Ascending aorta (tissue), 2 donors: ENCODE results near the gene ZRANB2. TPM values are rescaled to one million over a fixed set of nuclear protein-coding genes. Genes with fewer than 3 reads are reported as not detected.

ENCODE experiments used
- DNase-seq, 2 donors: peaks; one replicate each; pipeline ENCODE4 v3.0.0-alpha.2; 2019; ENCODE audit warnings: low spot score in 2 of 2
- H3K27ac ChIP-seq, 2 donors: fragments of 200-600 bp; sonication (generic); one replicate each; pipeline ENCODE4 v1.5.1; 2016 to 2017; ENCODE audit warnings: mild to moderate bottlenecking in 1 of 2
- H3K27me3 ChIP-seq: fragments of 200-600 bp; sonication (generic); one replicate; pipeline ENCODE4 v1.5.1; 2017
- H3K36me3 ChIP-seq, 2 donors: fragments of 200-600 bp; sonication (generic); one replicate each; pipeline ENCODE4 v1.5.1; 2016
- H3K4me1 ChIP-seq, 2 donors: fragments of 200-600 bp; sonication (generic); one replicate each; pipeline ENCODE4 v1.5.1; 2016 to 2017; ENCODE audit warnings: mild to moderate bottlenecking in 1 of 2
- H3K4me3 ChIP-seq, 2 donors: fragments of 200-600 bp; sonication (generic); one replicate each; pipeline ENCODE4 v1.5.1; 2016 to 2017; ENCODE audit warnings: mild to moderate bottlenecking in 1 of 2
- H3K9me3 ChIP-seq, 2 donors: fragments of 200-600 bp; sonication (generic); one replicate each; pipeline ENCODE4 v1.5.1; 2016
- CTCF ChIP-seq, 3 experiments: fragments of 200-600 bp in 2 of 3; fragments of 450-650 bp in 1 of 3; sonication (generic) in 2 of 3; IDR thresholded peaks; one replicate each; pipeline ENCODE4 v1.5.1; 2016 to 2019; ENCODE audit warnings: antibody characterized with exemption in 3 of 3, mild to moderate bottlenecking in 1 of 3, moderate library complexity in 1 of 3
- intact Hi-C: fragments of 100-400 bp; cut with DNase I; formaldehyde crosslinking; loops from one replicate; pipeline ENCODE4 v1.15.1; 2023
- total RNA-seq: library from RNA; depleted of rRNA; stranded (reverse); fragments of >200 nt; gene quantifications from one replicate; pipeline ENCODE4 v1.1.0, GENCODE V29; 2016

ZRANB2 gene
- total RNA-seq, 1 donor from 2014 or later, result 37.9 TPM

GRCh38 chr1:71038942-71039341, 41.9 kb downstream of the ZRANB2 start:
- no peak overlapping the region for H3K4me3 ChIP-seq
- H3K4me1 ChIP-seq, result peaks cover 0 to 6% of the 10 kb centered on the region in 2 donors
- H3K9me3 ChIP-seq, result no peaks in the 10 kb centered on the region
- peak overlapping the region; percentile 55 to 64 for H3K27ac ChIP-seq
- peaks cover 0 to 3% of the 10 kb centered on the region in 2 donors for H3K36me3 ChIP-seq
- intact Hi-C loops, result no loop called here
- no peak for TF ChIP-seq CTCF (IDR thresholded peaks at IDR 0.05)
- no peak for DNase-seq
- no peaks in the 10 kb centered on the region for H3K27me3 ChIP-seq

GRCh38 chr1:71037829-71038620, 42.8 kb downstream of the ZRANB2 start:
- Histone ChIP-seq H3K36me3 (peaks cover 0 to 3% of the 10 kb centered on the region in 2 donors), H3K4me1 (peaks cover 0 to 4% of the 10 kb centered on the region in 2 donors), H3K4me3 (no peak overlapping the region), H3K27me3 (no peaks in the 10 kb centered on the region), H3K9me3 (no peaks in the 10 kb centered on the region), H3K27ac (peak overlapping the region; percentile 55 to 64)
- no peak for DNase-seq
- intact Hi-C loops, result no loop called here
- no peak for TF ChIP-seq CTCF (IDR thresholded peaks at IDR 0.05)

- Histone ChIP-seq H3K27me3 (no peaks in the 10 kb centered on the region), H3K4me1 (peaks cover 0 to 5% of the 10 kb centered on the region in 2 donors), H3K9me3 (no peaks in the 10 kb centered on the region), H3K27ac (peak overlapping the region in 1 of 2 donors; percentile 55), H3K36me3 (peaks cover 0 to 3% of the 10 kb centered on the region in 2 donors), H3K4me3 (no peak overlapping the region)
- intact Hi-C loops, result no loop called here
- DNase-seq, result no peak
- no peak for TF ChIP-seq CTCF (IDR thresholded peaks at IDR 0.05)
Observed at GRCh38 chr1:71037066-71037465, 43.8 kb downstream of the ZRANB2 start.

GRCh38 chr1:71033136-71033535, 47.7 kb downstream of the ZRANB2 start:
- Histone ChIP-seq H3K4me1 (peaks cover 0 to 9% of the 10 kb centered on the region in 2 donors), H3K36me3 (peaks cover 0 to 3% of the 10 kb centered on the region in 2 donors), H3K9me3 (no peaks in the 10 kb centered on the region), H3K27me3 (no peaks in the 10 kb centered on the region), H3K27ac (peak overlapping the region; percentile 57 to 67), H3K4me3 (no peak overlapping the region)
- intact Hi-C loops, result no loop called here
- no peak for TF ChIP-seq CTCF (IDR thresholded peaks at IDR 0.05)
- no peak for DNase-seq

GRCh38 chr1:71031426-71031825, 49.4 kb downstream of the ZRANB2 start:
- no peaks in the 10 kb centered on the region for H3K27me3 ChIP-seq
- no peak for DNase-seq
- no peak for TF ChIP-seq CTCF (IDR thresholded peaks at IDR 0.05)
- H3K27ac ChIP-seq, result peak overlapping the region; percentile 57 to 67
- no peaks in the 10 kb centered on the region for H3K36me3 ChIP-seq
- intact Hi-C loops, result no loop called here
- peaks cover 0 to 12% of the 10 kb centered on the region in 2 donors for H3K4me1 ChIP-seq
- no peak overlapping the region for H3K4me3 ChIP-seq
- H3K9me3 ChIP-seq, result no peaks in the 10 kb centered on the region
